Pancreas (tissue), 10 donors: Measurements from ENCODE around the gene SCNM1. TPM values are rescaled to one million over a fixed set of nuclear protein-coding genes. Genes with fewer than 3 reads are reported as not detected.

Experiments used
- ATAC-seq, 4 donors: fragments of 200-7000 bp; cut with Tn5 transposase; one replicate each; pipeline versions ENCODE4 v1.8.0 to v1.9.1; 2020; ENCODE audit warnings: mild to moderate bottlenecking in 4 of 4, moderate library complexity in 4 of 4
- DNase-seq, 6 donors: peaks; one replicate each; pipeline ENCODE4 v3.0.0-alpha.2; 2020
- FAIRE-seq: peaks from 2 replicates; lab custom pipeline; 2012; peaks lifted over from hg19 to GRCh38; lab: Jason Lieb, UNC
- H3K27ac ChIP-seq, 4 donors: fragments of 200-600 bp; sonication (generic); 1 replicate in 3 of 4; 2 replicates in 1 of 4; pipeline versions ENCODE4 v1.5.0 to v1.8.0; 2020
- H3K27me3 ChIP-seq, 4 donors: fragments of 200-600 bp; one replicate each; pipeline ENCODE4 v1.8.0; 2021
- H3K36me3 ChIP-seq, 3 donors: fragments of 200-600 bp; sonication (generic) in 1 of 3; one replicate each; pipeline versions ENCODE4 v1.5.0 to v1.8.0; 2020 to 2021
- H3K4me1 ChIP-seq, 3 donors: fragments of 200-600 bp; one replicate each; pipeline ENCODE4 v1.8.0; 2021
- H3K4me3 ChIP-seq, 4 donors: fragments of 200-600 bp; sonication (generic) in 2 of 4; one replicate each; pipeline versions ENCODE4 v1.5.0 to v1.8.0; 2020 to 2021
- H3K9me3 ChIP-seq, 4 donors: fragments of 200-600 bp; one replicate each; pipeline ENCODE4 v1.8.0; 2021
- CTCF ChIP-seq, 4 donors: fragments of 200-600 bp; sonication (generic) in 3 of 4; IDR thresholded peaks; one replicate each; pipeline versions ENCODE4 v1.5.0 to v1.8.0; 2021; ENCODE audit warnings: antibody characterized with exemption in 4 of 4
- WGBS, 2 donors: extraction: QIAGEN DNeasy Blood & Tissue Kit; methylation state at CpG; one replicate each; pipeline ENCODE4 v1.1.7; 2013; 5-methylcytosine and 5-hydroxymethylcytosine counted together
- intact Hi-C, 3 donors: fragments of 100-400 bp; cut with DNase I; formaldehyde crosslinking; loops; one replicate each; pipeline versions ENCODE4 v1.11.1 to v1.14.2; 2022
- polyA plus RNA-seq, 2 donors: library from polyadenylated mRNA; stranded (reverse); fragments of 200-250 nt; gene quantifications; one replicate each; pipeline ENCODE4 v1.2.3, GENCODE V29; 2013
- total RNA-seq, 6 donors: library from RNA; stranded (reverse); fragmentation: NEBNext Ultra II Directional in 4 of 6; extraction: Animal tissue kit (Norgen Biotek cat#: 25700) in 4 of 6; gene quantifications; one replicate each; pipeline versions ENCODE4 v1.2.1 to v1.2.4, GENCODE V29; 2021 to 2023
- donor health status: healthy with polysubstance abuse.
- donor health status: DM: no; HTN: no; CAD: no; lungs with moderate emphysema.
- donor health status: DM: no; HTN: no; CAD: no.
- donor health status: control.
- donor health status: control.
- donor health status: Bipolar disorder and iron deficiency.
- donor health status: DM: yes; HTN: yes; CAD: no.
- donor health status: DM: no; HTN: no; CAD: no.
- donor health status: DM: no; HTN: no; CAD: no.
- donor health status: DM: yes; HTN: yes; CAD: no.

SCNM1 gene
- total and polyA plus RNA-seq, 8 donors, result 7.7 to 33.7 (median 11.2) TPM

DNA sequence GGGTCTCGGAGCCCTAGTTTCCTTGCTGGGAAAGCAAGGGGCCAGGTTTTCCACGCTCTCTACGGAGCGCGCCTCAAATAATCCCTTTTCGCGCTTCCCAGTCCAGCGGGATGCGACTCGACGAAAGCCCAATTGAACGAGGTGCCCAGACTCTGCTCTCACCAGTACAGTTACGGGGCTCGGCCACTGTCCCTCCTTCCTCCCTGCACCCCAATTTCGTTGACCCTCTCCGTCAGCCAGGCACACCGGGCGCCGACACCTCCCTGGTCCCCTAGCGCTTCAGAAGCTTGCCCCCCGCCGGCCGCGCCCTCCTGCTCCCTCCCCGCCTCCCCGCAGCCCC, 19.9 kb upstream of the SCNM1 start:
- no peaks in the 10 kb centered on the region for H3K9me3 ChIP-seq
- H3K27me3 ChIP-seq, result no peaks in the 10 kb centered on the region
- WGBS, 2 donors, result 2% methylated on average over 26 of the region's 26 CpGs
- peak; percentile 8 to 13 (median 10) for ATAC-seq
- no peak overlapping the region for H3K27ac ChIP-seq
- peak overlapping the region; percentile 35 to 88 (median 58) for H3K4me3 ChIP-seq
- no peaks in the 10 kb centered on the region for H3K36me3 ChIP-seq
- DNase-seq, result no peak
- FAIRE-seq, result no peak
- intact Hi-C loops, result no loop called here
- no peak for TF ChIP-seq CTCF (IDR thresholded peaks at IDR 0.05)
- peaks cover 0 to 6% (median 0%) of the 10 kb centered on the region in 3 donors for H3K4me1 ChIP-seq

GRCh38 chr1:151146412-151147131, 19.4 kb upstream of the SCNM1 start, which contains the start of gene SEMA6C:
SEMA6C (minus strand) TSS chr1:151146631; CDS start chr1:151142621, 4,010 bp downstream.
- Histone ChIP-seq H3K4me1 (peaks cover 0 to 6% (median 0%) of the 10 kb centered on the region in 3 donors), H3K4me3 (peak within 1 kb of the TSS; percentile 35 to 88 (median 58)), H3K9me3 (no peaks in the 10 kb centered on the region), H3K36me3 (no peaks in the 10 kb centered on the region), H3K27ac (no peak within 1 kb of the TSS), H3K27me3 (no peaks in the 10 kb centered on the region)
- ATAC-seq (peak; percentile 99 to 100 (median 99)), FAIRE-seq (no peak), DNase-seq (peak; percentile 93 to 98 (median 94))
- intact Hi-C loops, result no loop called here
- no peak for TF ChIP-seq CTCF (IDR thresholded peaks at IDR 0.05)
- 0% methylated on average over 56 to 61 of the region's 61 CpGs for WGBS, 2 donors

- H3K36me3 ChIP-seq, result no peaks in the 10 kb centered on the region
- no peaks in the 10 kb centered on the region for H3K27me3 ChIP-seq
- H3K27ac ChIP-seq, result no peak overlapping the region
- 26 to 34% methylated on average over 7 of the region's 7 CpGs for WGBS, 2 donors
- ATAC-seq (peak in 2 of 4 donors; percentile 3), DNase-seq (no peak), FAIRE-seq (no peak)
- H3K4me1 ChIP-seq, result peaks cover 0 to 6% (median 0%) of the 10 kb centered on the region in 3 donors
- H3K4me3 ChIP-seq, result peak overlapping the region; percentile 35 to 88 (median 58)
- H3K9me3 ChIP-seq, result no peaks in the 10 kb centered on the region
- intact Hi-C loops, result no loop called here
- TF ChIP-seq CTCF (IDR thresholded peaks at IDR 0.05), result no peak
Measured at GRCh38 chr1:151147132-151147503, 18.8 kb upstream of the SCNM1 start.

GRCh38 chr1:151147665-151148064, 18.3 kb upstream of the SCNM1 start:
- no peak overlapping the region for H3K27ac ChIP-seq
- no peaks in the 10 kb centered on the region for H3K36me3 ChIP-seq
- H3K27me3 ChIP-seq, result no peaks in the 10 kb centered on the region
- no peak overlapping the region for H3K4me3 ChIP-seq
- peaks cover 0 to 6% (median 0%) of the 10 kb centered on the region in 3 donors for H3K4me1 ChIP-seq
- FAIRE-seq (no peak), DNase-seq (no peak), ATAC-seq (no peak)
- H3K9me3 ChIP-seq, result no peaks in the 10 kb centered on the region
- TF ChIP-seq CTCF (IDR thresholded peaks at IDR 0.05), result no peak
- 85 to 94% methylated on average over 2 of the region's 2 CpGs for WGBS, 2 donors
- intact Hi-C loops, result no loop called here

DNA sequence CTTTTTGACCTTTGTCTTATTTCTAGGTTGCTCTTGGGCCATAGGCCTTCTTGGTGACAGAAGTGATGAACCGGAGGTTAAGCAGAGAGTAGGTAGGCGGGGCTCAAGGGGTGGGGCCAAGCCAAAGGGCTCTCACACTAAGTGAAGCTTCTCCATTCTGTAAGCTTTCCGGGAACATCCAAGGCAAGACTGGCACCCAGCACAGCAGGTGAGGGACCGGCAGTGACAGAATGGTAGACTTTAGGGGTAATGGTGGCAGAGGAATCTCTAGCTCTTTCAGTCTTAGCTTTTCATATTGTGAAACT, 9.5 kb upstream of the SCNM1 start, which contains the start of gene TNFAIP8L2:
Gene TNFAIP8L2 (plus strand): TSS at position 135 of the 305 bp plus-strand sequence. CDS start 2,049 bp downstream, outside the sequence.
- FAIRE-seq, result no peak

More for the DNA sequence above, 9.5 kb upstream of the SCNM1 start, which contains the start of gene TNFAIP8L2:
- Histone ChIP-seq H3K27me3 (no peaks in the 10 kb centered on the region), H3K4me1 (no peaks in the 10 kb centered on the region), H3K4me3 (peak within 1 kb of the TSS in 1 of 4 donors; percentile 26), H3K36me3 (peaks cover 0 to 21% (median 0%) of the 10 kb centered on the region in 3 donors), H3K9me3 (no peaks in the 10 kb centered on the region), H3K27ac (peak within 1 kb of the TSS in 1 of 4 donors; percentile 15)
- DNase-seq (peak in 1 of 6 donors; percentile 43), ATAC-seq (peak; percentile 12 to 76 (median 56))
- TF ChIP-seq CTCF (IDR thresholded peaks at IDR 0.05), result no peak
- intact Hi-C loops, result loop anchor here in 2 of 3 donors (10.0 kb wide), 2 partner anchors 62 to 132 kb away; no protein-coding TSS in a partner anchor
- WGBS, 2 donors, result 59 to 66% methylated on average over 4 of the region's 4 CpGs
